Measurements from ENCODE around the gene IFIT3.

Gene IFIT3

DNA sequence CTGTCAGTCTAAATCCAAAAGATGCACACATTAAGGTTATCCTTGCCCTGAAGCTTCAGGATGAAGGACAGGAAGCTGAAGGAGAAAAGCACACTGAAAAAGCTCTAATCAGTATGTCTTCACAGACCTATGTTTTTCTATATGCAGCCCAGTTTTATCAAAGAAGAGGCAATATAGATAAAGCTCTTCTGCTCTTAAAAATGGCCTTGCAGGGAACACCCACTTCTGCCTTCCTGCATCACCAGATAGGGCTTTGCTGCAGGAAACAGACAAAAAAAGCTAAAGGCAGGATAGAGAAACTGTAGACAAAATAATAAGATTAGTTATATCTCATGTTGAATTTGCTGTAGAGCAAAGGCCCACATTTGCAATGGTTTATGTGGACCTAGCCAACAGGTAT lies 35.1 kb downstream of the IFIT3 start:
- no peak for DNase-seq

- no peak for DNase-seq
Observed at GRCh38 chr10:89363729-89364442, 36.1 kb downstream of the IFIT3 start.

DNA sequence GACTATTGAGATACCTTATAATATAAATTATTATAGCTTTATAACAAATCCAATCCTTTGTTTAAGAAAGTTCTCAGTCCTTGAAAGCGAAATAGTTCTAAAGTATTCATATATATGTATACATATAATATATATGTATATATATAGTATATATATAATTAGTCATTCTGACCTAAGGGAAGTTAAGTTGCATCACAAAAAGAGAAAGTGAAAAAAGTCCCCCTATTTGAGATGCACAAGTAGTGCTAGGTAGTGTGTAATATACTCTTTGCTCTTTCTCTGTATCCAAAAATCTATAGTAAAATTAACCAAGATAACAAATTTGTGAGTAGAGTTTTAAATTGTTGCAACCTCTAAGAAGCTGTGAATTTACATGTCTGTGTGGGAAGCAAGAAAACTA lies 36.7 kb downstream of the IFIT3 start:
- DNase-seq = no peak

- DNase-seq = peak in 1 of 2 donors; percentile 61
Observed at GRCh38 chr10:89367529-89367928, 39.7 kb downstream of the IFIT3 start.

DNA sequence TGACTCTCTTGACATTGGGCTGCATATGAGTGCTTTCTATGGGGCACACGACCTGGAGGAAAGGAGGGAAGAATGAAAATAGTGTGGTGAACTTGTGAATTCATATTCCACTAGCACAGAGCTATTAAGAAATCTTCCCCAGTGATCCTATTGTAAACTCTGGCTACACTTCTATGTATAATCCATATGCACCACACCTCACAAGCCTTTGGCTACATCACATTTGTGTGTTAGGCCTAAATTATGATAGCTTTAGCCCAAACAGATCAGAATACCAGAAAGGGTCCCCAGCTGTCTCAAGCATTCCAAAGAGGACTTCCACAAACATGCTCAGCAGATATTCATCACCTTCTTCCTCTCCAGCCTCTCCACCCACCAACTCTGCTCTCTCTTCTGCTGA lies 40.3 kb downstream of the IFIT3 start:
- DNase-seq = no peak

GRCh38 chr10:89369156-89370105 lies 41.6 kb downstream of the IFIT3 start:
- peak in 1 of 2 donors; percentile 47 for DNase-seq

DNA sequence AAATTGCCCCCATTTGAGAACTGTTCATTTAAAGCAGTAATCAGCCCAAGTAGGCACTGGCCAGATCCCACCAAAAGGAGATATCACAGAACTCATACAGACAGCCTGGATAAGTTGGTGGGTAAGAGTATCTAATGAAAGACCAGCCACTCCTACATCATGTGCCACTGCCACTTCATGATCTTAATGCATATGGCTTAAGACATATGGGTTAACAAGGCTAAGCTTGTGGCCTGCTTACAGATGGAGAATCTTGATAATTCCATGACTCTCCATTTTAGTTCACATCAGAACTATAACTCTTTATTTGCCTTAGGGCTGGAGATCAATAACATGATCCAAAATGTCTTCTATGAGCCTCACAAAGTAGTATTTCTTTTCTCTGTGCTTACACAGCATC lies 43.3 kb downstream of the IFIT3 start:
- DNase-seq = no peak

GRCh38 chr10:89371987-89372386 lies 44.2 kb downstream of the IFIT3 start:
- DNase-seq = no peak

DNA sequence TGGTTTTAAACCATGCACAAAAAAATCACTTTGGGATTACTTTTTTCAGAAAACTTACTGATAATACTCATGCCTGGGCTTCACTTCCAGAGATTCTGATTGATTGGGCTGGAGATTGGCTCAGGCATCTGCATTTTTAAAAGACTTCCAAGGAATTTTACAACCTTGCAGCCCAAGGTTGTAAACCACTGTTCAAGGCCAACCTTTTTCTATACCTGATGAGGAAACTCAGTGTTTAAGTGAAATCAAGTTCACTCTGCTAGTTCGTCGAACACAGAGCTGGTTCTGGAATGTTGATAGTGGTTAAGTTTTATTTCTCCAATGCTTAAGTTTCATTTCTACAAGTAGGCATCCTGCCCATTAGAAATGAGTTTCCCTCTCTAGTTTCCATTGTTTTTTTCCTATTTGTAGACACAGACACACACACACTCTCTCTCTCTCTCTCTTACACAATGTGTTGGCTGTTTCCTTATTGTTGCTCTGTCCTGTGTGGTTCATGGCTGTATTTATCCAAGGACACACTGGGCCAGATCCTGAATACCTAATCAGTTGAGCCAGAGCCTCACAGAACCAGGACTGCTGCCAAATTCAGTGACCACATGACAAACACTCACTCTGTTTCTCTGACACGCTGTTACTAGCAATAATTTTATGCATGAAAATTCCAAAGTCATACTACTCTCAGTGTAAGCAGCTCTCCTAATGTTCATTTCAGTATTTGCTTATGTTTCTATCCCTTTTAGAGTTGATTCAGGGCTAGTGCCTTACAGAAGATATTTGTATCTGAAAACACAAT lies 46.3 kb downstream of the IFIT3 start:
- DNase-seq = no peak

- no peak for DNase-seq
Observed at GRCh38 chr10:89374713-89375141, 46.9 kb downstream of the IFIT3 start.

GRCh38 chr10:89377705-89378637 lies 50.2 kb downstream of the IFIT3 start, which contains the start of gene IFIT1B:
IFIT1B (plus strand) TSS chr10:89378056; CDS start chr10:89378136, 80 bp downstream.
- no peak for DNase-seq

DNA sequence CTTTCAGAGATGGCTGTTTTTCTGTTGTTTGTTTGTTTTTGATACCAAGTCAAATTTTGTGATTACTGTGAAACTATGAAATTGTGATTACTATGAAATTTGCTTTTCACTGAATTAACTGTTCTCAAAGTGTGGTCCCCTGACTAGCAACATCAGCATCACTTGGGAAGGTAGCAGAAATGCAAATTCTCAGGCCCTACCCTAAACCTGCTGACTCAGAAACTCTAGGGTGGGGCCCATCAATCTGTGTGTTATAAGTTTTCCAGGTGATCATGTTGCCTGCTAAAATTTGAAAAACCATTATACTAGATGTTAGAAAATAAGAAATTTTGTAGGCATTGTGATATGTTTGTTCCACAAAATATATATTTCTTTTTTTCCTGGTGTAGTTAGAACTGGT lies 51.3 kb downstream of the IFIT3 start:
- no peak for DNase-seq

DNA sequence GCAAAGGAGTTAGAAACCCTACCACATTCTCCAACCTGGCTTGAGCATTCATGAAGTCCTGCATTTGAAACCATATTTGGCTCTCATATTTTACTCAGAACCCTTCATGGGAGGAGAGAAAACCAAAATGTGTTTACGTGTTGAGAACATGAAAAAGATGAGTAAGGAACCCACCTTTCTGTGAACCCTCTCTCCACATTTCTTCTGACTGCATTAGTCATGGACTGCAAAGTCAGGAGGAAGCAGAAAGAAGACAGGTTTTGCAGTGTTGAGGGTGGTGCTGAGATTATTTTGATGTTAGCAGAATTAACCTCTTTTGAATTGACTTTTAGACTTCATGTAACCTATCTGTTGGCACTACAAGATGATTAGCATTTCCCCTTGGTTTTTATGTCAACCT lies 55.0 kb downstream of the IFIT3 start:
- DNase-seq = no peak

- DNase-seq = no peak
Observed at GRCh38 chr10:89384474-89385340, 56.9 kb downstream of the IFIT3 start.

- DNase-seq = no peak
Observed at GRCh38 chr10:89388806-89389205, 61.0 kb downstream of the IFIT3 start.

- peak in 1 of 2 donors; percentile 54 for DNase-seq
Observed at GRCh38 chr10:89389254-89389653, 61.5 kb downstream of the IFIT3 start.

Measured in CD4-positive, alpha-beta T cell treated with Interferon alpha-2 for 1 hour (primary cell).